GM21423 (cell line): ENCODE results near the gene AURKAIP1.

ENCODE experiments used
- ATAC-seq: cut with Tn5 transposase; IDR thresholded peaks from one replicate; pipeline ENCODE4 v1.9.1; 2021; ENCODE audit warnings: mild to moderate bottlenecking, moderate library complexity; ENCODE audit not compliant: unreplicated experiment

AURKAIP1 gene

DNA sequence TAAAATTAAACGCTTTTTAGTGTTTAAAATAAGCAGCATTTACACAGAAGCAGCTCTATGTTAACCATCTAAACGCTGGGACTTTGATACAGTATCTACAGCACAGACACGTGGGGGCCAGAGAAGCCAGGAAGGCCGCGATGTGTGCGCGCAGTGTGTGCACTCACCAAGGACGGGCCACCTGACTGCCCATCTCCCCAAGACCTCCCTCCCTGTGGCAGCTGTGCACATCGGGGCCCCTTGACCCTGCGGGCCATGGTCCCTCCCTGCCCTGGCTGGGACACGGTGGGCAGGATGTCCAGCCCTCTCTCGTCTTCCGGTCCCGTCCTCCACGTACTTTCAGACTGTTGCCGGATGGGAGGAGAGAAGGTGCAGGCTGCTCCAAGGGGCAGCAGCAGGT lies 39.7 kb downstream of the AURKAIP1 start:
- ATAC-seq, result no peak

GRCh38 chr1:1334835-1335234 lies 40.2 kb downstream of the AURKAIP1 start:
- ATAC-seq, result no peak

DNA sequence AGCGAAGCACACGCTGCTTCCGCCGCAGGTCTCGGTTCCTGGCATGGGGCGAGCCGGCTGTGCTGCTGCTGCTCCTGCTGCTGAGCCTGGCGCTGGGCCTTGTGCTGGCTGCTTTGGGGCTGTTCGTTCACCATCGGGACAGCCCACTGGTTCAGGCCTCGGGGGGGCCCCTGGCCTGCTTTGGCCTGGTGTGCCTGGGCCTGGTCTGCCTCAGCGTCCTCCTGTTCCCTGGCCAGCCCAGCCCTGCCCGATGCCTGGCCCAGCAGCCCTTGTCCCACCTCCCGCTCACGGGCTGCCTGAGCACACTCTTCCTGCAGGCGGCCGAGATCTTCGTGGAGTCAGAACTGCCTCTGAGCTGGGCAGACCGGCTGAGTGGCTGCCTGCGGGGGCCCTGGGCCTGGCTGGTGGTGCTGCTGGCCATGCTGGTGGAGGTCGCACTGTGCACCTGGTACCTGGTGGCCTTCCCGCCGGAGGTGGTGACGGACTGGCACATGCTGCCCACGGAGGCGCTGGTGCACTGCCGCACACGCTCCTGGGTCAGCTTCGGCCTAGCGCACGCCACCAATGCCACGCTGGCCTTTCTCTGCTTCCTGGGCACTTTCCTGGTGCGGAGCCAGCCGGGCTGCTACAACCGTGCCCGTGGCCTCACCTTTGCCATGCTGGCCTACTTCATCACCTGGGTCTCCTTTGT lies 41.3 kb downstream of the AURKAIP1 start:
- no peak for ATAC-seq

- ATAC-seq, result no peak
These were observed 42.1 kb downstream of the AURKAIP1 start for GRCh38 chr1:1332774-1333480.

DNA sequence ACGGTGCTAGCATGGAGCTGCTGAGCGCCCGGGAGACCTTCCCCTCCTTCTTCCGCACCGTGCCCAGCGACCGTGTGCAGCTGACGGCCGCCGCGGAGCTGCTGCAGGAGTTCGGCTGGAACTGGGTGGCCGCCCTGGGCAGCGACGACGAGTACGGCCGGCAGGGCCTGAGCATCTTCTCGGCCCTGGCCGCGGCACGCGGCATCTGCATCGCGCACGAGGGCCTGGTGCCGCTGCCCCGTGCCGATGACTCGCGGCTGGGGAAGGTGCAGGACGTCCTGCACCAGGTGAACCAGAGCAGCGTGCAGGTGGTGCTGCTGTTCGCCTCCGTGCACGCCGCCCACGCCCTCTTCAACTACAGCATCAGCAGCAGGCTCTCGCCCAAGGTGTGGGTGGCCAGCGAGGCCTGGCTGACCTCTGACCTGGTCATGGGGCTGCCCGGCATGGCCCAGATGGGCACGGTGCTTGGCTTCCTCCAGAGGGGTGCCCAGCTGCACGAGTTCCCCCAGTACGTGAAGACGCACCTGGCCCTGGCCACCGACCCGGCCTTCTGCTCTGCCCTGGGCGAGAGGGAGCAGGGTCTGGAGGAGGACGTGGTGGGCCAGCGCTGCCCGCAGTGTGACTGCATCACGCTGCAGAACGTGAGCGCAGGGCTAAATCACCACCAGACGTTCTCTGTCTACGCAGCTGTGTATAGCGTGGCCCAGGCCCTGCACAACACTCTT lies 42.8 kb downstream of the AURKAIP1 start:
- ATAC-seq, result no peak

- no peak for ATAC-seq
These were observed 43.7 kb downstream of the AURKAIP1 start, which contains the start of gene TAS1R3 for GRCh38 chr1:1331068-1331965. Gene TAS1R3, plus strand, starts transcription at chr1:1331280. Its CDS starts 66 bp downstream, at chr1:1331346.

DNA sequence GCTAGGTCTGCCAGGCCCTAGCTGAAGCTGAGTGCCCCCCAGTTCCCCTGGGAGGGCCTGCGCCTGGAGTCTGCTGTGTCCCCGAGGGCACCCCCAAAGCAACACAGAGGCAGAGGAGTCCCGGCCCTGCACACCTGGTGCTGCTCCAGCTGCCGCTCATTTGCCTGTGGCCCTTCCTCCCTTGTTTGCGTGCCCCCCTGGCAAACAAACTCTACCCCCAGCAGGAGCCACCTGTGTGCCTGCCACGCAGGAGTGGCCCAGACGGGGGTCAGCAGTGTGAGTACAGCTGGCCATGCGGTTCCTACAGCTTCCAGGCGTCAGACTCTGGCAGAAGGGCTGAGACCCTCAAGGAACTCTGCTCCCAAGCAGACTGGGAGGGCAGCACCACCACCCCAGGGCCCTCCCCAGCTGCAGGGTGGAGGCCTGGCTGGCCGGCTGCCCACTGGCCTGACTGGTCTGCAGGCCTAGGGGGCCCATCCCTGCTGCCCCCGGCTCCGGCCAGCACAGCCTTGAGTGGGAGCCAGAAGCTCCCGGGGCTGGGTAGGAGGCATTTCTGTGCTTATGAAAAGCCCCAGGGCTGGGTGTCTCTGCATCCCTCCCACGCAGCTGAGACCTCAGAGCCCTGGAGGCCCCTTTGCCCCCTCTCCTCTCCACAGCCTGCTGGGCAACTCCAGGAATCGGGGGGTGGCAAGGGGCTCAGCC lies 44.5 kb downstream of the AURKAIP1 start:
- no peak for ATAC-seq

GRCh38 chr1:1329304-1330210 lies 45.5 kb downstream of the AURKAIP1 start:
- no peak for ATAC-seq

GRCh38 chr1:1328254-1328653 lies 46.8 kb downstream of the AURKAIP1 start:
- ATAC-seq, result no peak

- ATAC-seq, result no peak
These were observed 47.7 kb downstream of the AURKAIP1 start for GRCh38 chr1:1327291-1327690.

DNA sequence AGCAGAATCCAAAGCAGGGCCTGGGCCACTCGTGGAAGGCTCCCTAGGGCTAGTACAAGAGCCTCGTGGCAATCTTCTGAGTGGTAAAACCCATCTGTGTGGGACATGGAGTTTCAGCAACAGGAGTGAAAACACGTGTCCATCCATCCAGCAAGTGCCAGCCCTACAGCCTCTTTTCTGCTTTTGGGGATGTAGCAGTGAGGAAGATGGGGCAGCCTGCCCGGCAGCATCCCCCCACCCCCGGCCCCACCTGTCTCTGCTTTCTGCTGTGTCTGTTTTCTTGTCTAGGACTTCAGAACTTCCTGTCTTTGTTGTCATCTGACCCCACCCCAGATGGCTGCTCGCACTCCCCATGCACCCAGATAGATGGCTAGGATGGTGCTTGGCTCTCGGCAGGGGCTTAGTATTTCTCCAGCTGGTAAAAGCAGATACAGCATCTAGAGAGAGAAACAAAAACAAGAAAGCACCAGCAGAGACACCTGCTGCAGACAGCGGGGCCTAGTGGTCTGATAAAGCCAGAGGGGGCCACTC lies 48.9 kb downstream of the AURKAIP1 start:
- no peak for ATAC-seq

GRCh38 chr1:1325288-1326074 lies 49.5 kb downstream of the AURKAIP1 start:
- no peak for ATAC-seq

GRCh38 chr1:1324524-1325287 lies 50.3 kb downstream of the AURKAIP1 start, which contains the start of the genes CPTP and INTS11:
Gene CPTP, plus strand, starts transcription at chr1:1324802. Its CDS starts 2,109 bp downstream, at chr1:1326911.
Gene INTS11, minus strand, starts transcription at chr1:1324660. Its CDS starts 52 bp downstream, at chr1:1324608.
- peak; percentile 67 for ATAC-seq

DNA sequence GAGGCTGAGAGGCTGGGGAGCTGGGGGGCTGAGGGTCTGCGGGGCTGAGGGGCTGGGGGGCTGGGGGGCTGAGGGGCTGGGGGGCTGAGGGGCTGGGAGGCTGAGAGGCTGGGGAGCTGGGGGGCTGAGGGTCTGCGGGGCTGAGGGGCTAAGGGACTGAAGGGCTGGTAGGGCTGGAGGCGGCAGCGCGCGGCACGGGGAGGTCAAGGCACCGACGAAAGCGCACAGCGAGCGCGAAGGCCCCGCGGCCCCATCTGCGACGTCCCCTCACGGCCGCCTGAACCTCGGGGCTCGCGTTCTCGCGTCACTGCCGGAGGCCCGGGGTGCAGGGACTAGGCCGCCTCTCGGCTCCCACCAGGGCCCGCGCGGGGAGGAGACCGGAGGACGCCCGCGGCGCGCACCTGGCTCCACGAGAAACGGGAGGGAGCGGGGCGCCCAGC lies 50.9 kb downstream of the AURKAIP1 start:
- peak; percentile 14 for ATAC-seq
